Transverse colon (tissue), 3 donors: ENCODE results near the gene FAM107A.

Experiments
- EP300 ChIP-seq: sonication (generic); formaldehyde crosslinking; IDR thresholded peaks from one replicate; pipeline ENCODE4 v1.6.1; 2017; ENCODE audit warnings: antibody characterized with exemption, low read depth
- TF ChIP-seq, protein P1 (sequence below), 5 experiments: fragments of 200-600 bp in 3 of 5; fragments of 450-650 bp in 2 of 5; sonication (generic) in 3 of 5; IDR thresholded peaks; 1 replicate in 2 of 5; 2 replicates in 3 of 5; pipeline ENCODE4 v1.5.1; 2016 to 2017; ENCODE audit warnings: antibody characterized with exemption in 5 of 5, inconsistent platforms in 3 of 5, mild to moderate bottlenecking in 2 of 5, moderate library complexity in 1 of 5

DNA sequence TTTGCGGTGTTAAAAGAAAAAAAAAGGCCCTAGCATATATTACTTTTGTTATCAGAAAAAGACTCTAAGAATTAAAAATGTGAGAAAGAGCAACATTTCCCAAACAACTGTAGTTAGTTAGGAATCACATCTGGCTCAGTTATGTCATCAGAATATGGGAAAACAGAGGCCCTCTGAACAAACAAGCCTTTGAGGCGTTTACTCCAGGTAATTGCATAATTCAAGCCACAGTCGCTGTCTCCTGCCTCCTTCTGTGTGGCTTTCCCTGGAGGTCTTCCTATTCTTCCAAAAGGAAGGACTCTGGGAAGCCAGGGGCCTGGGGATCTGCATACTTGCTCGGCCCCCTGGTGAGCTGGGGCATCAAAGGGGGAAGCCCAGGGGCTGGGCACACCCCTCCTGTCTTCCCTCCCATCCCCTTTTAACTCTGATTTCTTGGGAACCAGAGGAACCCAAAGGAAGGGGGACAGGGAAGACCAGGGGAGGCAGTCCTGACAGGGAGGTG, 3.7 kb upstream of the FAM107A start:
- TF ChIP-seq, protein P1, sequence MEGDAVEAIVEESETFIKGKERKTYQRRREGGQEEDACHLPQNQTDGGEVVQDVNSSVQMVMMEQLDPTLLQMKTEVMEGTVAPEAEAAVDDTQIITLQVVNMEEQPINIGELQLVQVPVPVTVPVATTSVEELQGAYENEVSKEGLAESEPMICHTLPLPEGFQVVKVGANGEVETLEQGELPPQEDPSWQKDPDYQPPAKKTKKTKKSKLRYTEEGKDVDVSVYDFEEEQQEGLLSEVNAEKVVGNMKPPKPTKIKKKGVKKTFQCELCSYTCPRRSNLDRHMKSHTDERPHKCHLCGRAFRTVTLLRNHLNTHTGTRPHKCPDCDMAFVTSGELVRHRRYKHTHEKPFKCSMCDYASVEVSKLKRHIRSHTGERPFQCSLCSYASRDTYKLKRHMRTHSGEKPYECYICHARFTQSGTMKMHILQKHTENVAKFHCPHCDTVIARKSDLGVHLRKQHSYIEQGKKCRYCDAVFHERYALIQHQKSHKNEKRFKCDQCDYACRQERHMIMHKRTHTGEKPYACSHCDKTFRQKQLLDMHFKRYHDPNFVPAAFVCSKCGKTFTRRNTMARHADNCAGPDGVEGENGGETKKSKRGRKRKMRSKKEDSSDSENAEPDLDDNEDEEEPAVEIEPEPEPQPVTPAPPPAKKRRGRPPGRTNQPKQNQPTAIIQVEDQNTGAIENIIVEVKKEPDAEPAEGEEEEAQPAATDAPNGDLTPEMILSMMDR (IDR thresholded peaks at IDR 0.05) = no peak
- TF ChIP-seq EP300 = no peak
